Measurements from ENCODE around the gene SBNO2. TPM values are rescaled to one million over a fixed set of nuclear protein-coding genes. Genes with fewer than 3 reads are reported as not detected.

Gene SBNO2
- total RNA-seq, 2 donors from 2014 or later: 65.5 to 77.1 TPM

GRCh38 chr19:1109032-1109551, 65.0 kb downstream of the SBNO2 start:
- Histone ChIP-seq H3K36me3 (peaks cover 32% of the 10 kb centered on the region), H3K27me3 (no peaks in the 10 kb centered on the region), H3K4me1 (peaks cover 27% of the 10 kb centered on the region), H3K9me3 (no peaks in the 10 kb centered on the region), H3K9ac (ENCODE audit: low read depth in 2 of 2, low read length in 2 of 2) (no peak overlapping the region), H3K27ac (no peak overlapping the region), H3K4me3 (no peak overlapping the region)
- no peak for TF ChIP-seq CTCF (IDR thresholded peaks at IDR 0.05)
- intact Hi-C loops (cut with DNase I): no loop called here
- no peak for DNase-seq

- H3K36me3 ChIP-seq: peaks cover 28% of the 10 kb centered on the region
- no peak for DNase-seq
Measured at GRCh38 chr19:1108291-1109031, 65.6 kb downstream of the SBNO2 start.

GRCh38 chr19:1107661-1108261, 66.3 kb downstream of the SBNO2 start:
- H3K4me1 ChIP-seq: peaks cover 22% of the 10 kb centered on the region
- no peaks in the 10 kb centered on the region for H3K9me3 ChIP-seq
- intact Hi-C loops (cut with DNase I): no loop called here
- H3K9ac ChIP-seq (ENCODE audit: low read depth in 2 of 2, low read length in 2 of 2): no peak overlapping the region
- H3K27me3 ChIP-seq: no peaks in the 10 kb centered on the region
- no peak overlapping the region for H3K27ac ChIP-seq
- H3K36me3 ChIP-seq: peaks cover 28% of the 10 kb centered on the region
- no peak for DNase-seq
- TF ChIP-seq CTCF (IDR thresholded peaks at IDR 0.05): no peak
- no peak overlapping the region for H3K4me3 ChIP-seq

More at GRCh38 chr19:1108291-1109031, 65.6 kb downstream of the SBNO2 start:
- intact Hi-C loops (cut with DNase I): no loop called here
- Histone ChIP-seq H3K27ac (no peak overlapping the region), H3K4me3 (no peak overlapping the region), H3K4me1 (peaks cover 21% of the 10 kb centered on the region), H3K9me3 (no peaks in the 10 kb centered on the region), H3K9ac (ENCODE audit: low read depth in 2 of 2, low read length in 2 of 2) (no peak overlapping the region), H3K27me3 (no peaks in the 10 kb centered on the region)
- no peak for TF ChIP-seq CTCF (IDR thresholded peaks at IDR 0.05)

GRCh38 chr19:1106841-1107660, 67.0 kb downstream of the SBNO2 start:
- peaks cover 28% of the 10 kb centered on the region for H3K36me3 ChIP-seq
- no peaks in the 10 kb centered on the region for H3K9me3 ChIP-seq
- DNase-seq: peak; percentile 26
- H3K27ac ChIP-seq: no peak overlapping the region
- no peak overlapping the region for H3K9ac ChIP-seq (ENCODE audit: low read depth in 2 of 2, low read length in 2 of 2)
- intact Hi-C loops (cut with DNase I): no loop called here
- H3K4me3 ChIP-seq: no peak overlapping the region
- TF ChIP-seq CTCF (IDR thresholded peaks at IDR 0.05): no peak
- no peaks in the 10 kb centered on the region for H3K27me3 ChIP-seq
- H3K4me1 ChIP-seq: peaks cover 22% of the 10 kb centered on the region

All from colonic mucosa (tissue), 4 donors.